Parathyroid adenoma (tissue), 2 donors: ENCODE measurements around the gene CHST4.
"Not testable (repeated sequence)": the region's sequence is repeated elsewhere in the genome, so short reads cannot be mapped to it uniquely, and the experiment has no call there.

Experiments
- H2AFZ ChIP-seq: fragments of 300-600 bp; sonication (generic); one replicate; pipeline ENCODE4 v1.7.0; 2017; ENCODE audit warnings: antibody characterized with exemption, mild to moderate bottlenecking
- H3K27ac ChIP-seq: fragments of 300-600 bp; sonication (generic); one replicate; pipeline ENCODE4 v1.7.0; 2017
- H3K27me3 ChIP-seq: fragments of 300-600 bp; sonication (generic); one replicate; pipeline ENCODE4 v1.7.0; 2017; ENCODE audit warnings: low read length; ENCODE audit not compliant: control insufficient read depth, insufficient read depth
- H3K36me3 ChIP-seq: fragments of 300-600 bp; sonication (generic); one replicate; pipeline ENCODE4 v1.7.0; 2017; ENCODE audit warnings: low read length; ENCODE audit not compliant: control insufficient read depth, insufficient read depth
- H3K4me1 ChIP-seq: fragments of 300-600 bp; sonication (generic); one replicate; pipeline ENCODE4 v1.7.0; 2017; ENCODE audit warnings: control low read depth
- H3K4me2 ChIP-seq: fragments of 300-600 bp; sonication (generic); one replicate; pipeline ENCODE4 v1.7.0; 2017; ENCODE audit warnings: low read length
- H3K4me3 ChIP-seq: fragments of 300-600 bp; sonication (generic); one replicate; pipeline ENCODE4 v1.7.0; 2017; ENCODE audit warnings: low read depth, low read length
- H3K79me2 ChIP-seq: fragments of 300-600 bp; sonication (generic); one replicate; pipeline ENCODE4 v1.7.0; 2017; ENCODE audit warnings: control low read depth
- H3K9ac ChIP-seq: fragments of 300-600 bp; sonication (generic); one replicate; pipeline ENCODE4 v1.7.0; 2017; ENCODE audit warnings: mild to moderate bottlenecking
- H3K9me3 ChIP-seq: fragments of 300-600 bp; sonication (generic); one replicate; pipeline ENCODE4 v1.7.0; 2017; ENCODE audit warnings: low read length; ENCODE audit not compliant: control insufficient read depth
- CTCF ChIP-seq: fragments of 300-600 bp; sonication (generic); IDR thresholded peaks from one replicate; pipeline ENCODE4 v1.7.0; 2017; ENCODE audit warnings: antibody characterized with exemption, mild to moderate bottlenecking
- donor health status: primary hyperparathyroidism.

Gene CHST4

GRCh38 chr16:71501547-71501946 is 24.7 kb upstream of the CHST4 start:
- Histone ChIP-seq H3K27me3 (no peaks in the 10 kb centered on the region), H3K4me2 (no peak overlapping the region), H3K4me3 (no peak overlapping the region), H3K36me3 (no peaks in the 10 kb centered on the region), H2AFZ (no peak overlapping the region), H3K27ac (no peak overlapping the region), H3K9me3 (no peaks in the 10 kb centered on the region), H3K9ac (no peak overlapping the region), H3K79me2 (no peaks in the 10 kb centered on the region), H3K4me1 (no peaks in the 10 kb centered on the region)
- TF ChIP-seq CTCF, result no peak

GRCh38 chr16:71504051-71504450 is 22.2 kb upstream of the CHST4 start:
- H3K4me3 ChIP-seq, H3K36me3 ChIP-seq, H3K9me3 ChIP-seq, H2AFZ ChIP-seq, H3K27me3 ChIP-seq, H3K9ac ChIP-seq, H3K79me2 ChIP-seq, H3K4me2 ChIP-seq, H3K4me1 ChIP-seq, H3K27ac ChIP-seq: not testable (repeated sequence)

GRCh38 chr16:71504901-71505300 is 21.3 kb upstream of the CHST4 start:
- H3K4me1 ChIP-seq, result no peaks in the 10 kb centered on the region
- H3K36me3 ChIP-seq, result no peaks in the 10 kb centered on the region
- H3K4me2 ChIP-seq, result no peak overlapping the region
- H3K4me3 ChIP-seq, result no peak overlapping the region
- H2AFZ ChIP-seq, result no peak overlapping the region
- no peak overlapping the region for H3K9ac ChIP-seq
- no peak overlapping the region for H3K27ac ChIP-seq
- TF ChIP-seq CTCF, result no peak
- H3K9me3 ChIP-seq, result no peaks in the 10 kb centered on the region
- H3K27me3 ChIP-seq, result no peaks in the 10 kb centered on the region
- H3K79me2 ChIP-seq, result no peaks in the 10 kb centered on the region

- H3K36me3 ChIP-seq, result no peaks in the 10 kb centered on the region
These were observed 19.2 kb upstream of the CHST4 start for GRCh38 chr16:71507061-71507460.

GRCh38 chr16:71513302-71513701 is 12.9 kb upstream of the CHST4 start:
- Histone ChIP-seq H3K4me2 (no peak overlapping the region), H3K4me1 (peaks cover 3% of the 10 kb centered on the region), H3K4me3 (no peak overlapping the region), H3K36me3 (no peaks in the 10 kb centered on the region), H3K9me3 (no peaks in the 10 kb centered on the region), H3K79me2 (no peaks in the 10 kb centered on the region), H3K9ac (no peak overlapping the region), H3K27ac (no peak overlapping the region), H3K27me3 (no peaks in the 10 kb centered on the region), H2AFZ (no peak overlapping the region)
- TF ChIP-seq CTCF, result no peak

More at GRCh38 chr16:71507061-71507460, 19.2 kb upstream of the CHST4 start:
- H3K9me3 ChIP-seq, result no peaks in the 10 kb centered on the region
- no peak overlapping the region for H2AFZ ChIP-seq
- no peak for TF ChIP-seq CTCF
- H3K4me2 ChIP-seq, result no peak overlapping the region
- no peak overlapping the region for H3K27ac ChIP-seq
- H3K4me1 ChIP-seq, result peaks cover 3% of the 10 kb centered on the region
- H3K4me3 ChIP-seq, result no peak overlapping the region
- no peaks in the 10 kb centered on the region for H3K27me3 ChIP-seq
- H3K79me2 ChIP-seq, result no peaks in the 10 kb centered on the region
- no peak overlapping the region for H3K9ac ChIP-seq
